ENCODE measurements around the gene KLK15.

KLK15 gene

DNA sequence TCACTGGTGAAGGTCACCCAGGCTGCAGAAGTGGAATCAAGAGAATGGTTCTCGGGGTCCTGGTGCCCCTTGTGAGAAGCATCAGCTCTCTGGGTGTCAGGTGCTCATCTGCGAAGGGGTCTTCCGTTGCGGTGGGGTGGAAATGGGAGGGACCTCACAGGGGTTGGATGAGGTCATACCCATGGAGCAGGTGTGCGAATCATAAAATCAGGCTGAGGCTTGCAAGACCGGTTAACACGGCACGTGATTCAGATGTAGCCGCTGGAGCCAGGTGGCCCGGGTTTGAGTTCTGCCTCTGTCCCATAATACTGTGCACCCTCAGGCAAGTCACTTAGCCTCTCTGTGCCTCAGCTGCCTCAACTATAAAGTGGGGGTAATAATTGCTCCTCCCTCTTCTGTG, 3.9 kb upstream of the KLK15 start:
- H3K4me3 ChIP-seq (replicated peaks; ENCODE audit: low read depth, low read length) = no peak overlapping the region
- no peak for DNase-seq (ENCODE audit: extremely low read depth, low read depth)
- TF ChIP-seq, protein P1, sequence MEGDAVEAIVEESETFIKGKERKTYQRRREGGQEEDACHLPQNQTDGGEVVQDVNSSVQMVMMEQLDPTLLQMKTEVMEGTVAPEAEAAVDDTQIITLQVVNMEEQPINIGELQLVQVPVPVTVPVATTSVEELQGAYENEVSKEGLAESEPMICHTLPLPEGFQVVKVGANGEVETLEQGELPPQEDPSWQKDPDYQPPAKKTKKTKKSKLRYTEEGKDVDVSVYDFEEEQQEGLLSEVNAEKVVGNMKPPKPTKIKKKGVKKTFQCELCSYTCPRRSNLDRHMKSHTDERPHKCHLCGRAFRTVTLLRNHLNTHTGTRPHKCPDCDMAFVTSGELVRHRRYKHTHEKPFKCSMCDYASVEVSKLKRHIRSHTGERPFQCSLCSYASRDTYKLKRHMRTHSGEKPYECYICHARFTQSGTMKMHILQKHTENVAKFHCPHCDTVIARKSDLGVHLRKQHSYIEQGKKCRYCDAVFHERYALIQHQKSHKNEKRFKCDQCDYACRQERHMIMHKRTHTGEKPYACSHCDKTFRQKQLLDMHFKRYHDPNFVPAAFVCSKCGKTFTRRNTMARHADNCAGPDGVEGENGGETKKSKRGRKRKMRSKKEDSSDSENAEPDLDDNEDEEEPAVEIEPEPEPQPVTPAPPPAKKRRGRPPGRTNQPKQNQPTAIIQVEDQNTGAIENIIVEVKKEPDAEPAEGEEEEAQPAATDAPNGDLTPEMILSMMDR (IDR thresholded peaks at IDR 0.05; ENCODE audit: low read depth, low read length, missing control alignments) = no peak

- no peak overlapping the region for H3K4me3 ChIP-seq (replicated peaks; ENCODE audit: low read depth, low read length)
- DNase-seq (ENCODE audit: extremely low read depth, low read depth) = no peak
- TF ChIP-seq, protein P1 (IDR thresholded peaks at IDR 0.05; ENCODE audit: low read depth, low read length, missing control alignments) = no peak
Observed at GRCh38 chr19:50836543-50837195, 3.3 kb upstream of the KLK15 start.

DNA sequence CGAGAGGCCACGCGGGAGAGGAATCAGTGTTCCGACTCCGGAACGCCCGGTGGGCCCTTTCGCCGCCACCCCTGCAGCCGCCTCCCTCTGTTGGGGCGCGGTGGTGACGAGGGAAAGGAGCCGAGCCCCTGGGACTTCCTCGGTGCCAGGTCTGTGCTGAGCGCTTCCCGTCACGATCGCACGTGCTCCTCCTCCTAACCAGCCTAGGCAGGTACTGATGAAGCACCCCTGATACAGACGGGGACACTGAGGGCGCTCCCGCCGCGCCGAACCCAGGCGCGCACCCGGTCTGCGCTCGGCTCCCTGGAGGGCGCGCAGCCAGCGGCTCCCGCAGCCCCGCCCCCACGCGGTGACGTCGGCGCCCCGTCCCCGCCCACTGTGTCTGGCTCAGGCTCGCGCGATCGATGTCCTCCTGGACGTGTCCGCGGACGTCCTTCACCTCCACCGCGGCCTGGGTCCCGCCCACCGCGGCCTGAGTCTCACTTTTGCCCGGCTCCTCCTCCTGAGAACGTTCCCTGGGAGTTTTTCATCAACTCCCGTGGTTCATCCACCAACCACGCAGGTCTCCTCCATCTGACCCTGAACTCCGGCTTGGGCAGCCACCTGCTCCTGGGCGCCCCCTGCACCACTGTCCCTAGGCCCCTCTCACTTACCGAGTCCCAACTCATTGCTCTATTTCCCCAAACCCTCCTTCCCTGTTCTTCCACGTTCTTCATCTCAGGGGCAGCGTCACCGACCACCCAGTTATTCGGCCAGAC, 2.6 kb upstream of the KLK15 start:
- no peak for DNase-seq (ENCODE audit: extremely low read depth, low read depth)
- peak overlapping the region; percentile 46 for H3K4me3 ChIP-seq (replicated peaks; ENCODE audit: low read depth, low read length)
- TF ChIP-seq, protein P1 (IDR thresholded peaks at IDR 0.05; ENCODE audit: low read depth, low read length, missing control alignments) = no peak

DNA sequence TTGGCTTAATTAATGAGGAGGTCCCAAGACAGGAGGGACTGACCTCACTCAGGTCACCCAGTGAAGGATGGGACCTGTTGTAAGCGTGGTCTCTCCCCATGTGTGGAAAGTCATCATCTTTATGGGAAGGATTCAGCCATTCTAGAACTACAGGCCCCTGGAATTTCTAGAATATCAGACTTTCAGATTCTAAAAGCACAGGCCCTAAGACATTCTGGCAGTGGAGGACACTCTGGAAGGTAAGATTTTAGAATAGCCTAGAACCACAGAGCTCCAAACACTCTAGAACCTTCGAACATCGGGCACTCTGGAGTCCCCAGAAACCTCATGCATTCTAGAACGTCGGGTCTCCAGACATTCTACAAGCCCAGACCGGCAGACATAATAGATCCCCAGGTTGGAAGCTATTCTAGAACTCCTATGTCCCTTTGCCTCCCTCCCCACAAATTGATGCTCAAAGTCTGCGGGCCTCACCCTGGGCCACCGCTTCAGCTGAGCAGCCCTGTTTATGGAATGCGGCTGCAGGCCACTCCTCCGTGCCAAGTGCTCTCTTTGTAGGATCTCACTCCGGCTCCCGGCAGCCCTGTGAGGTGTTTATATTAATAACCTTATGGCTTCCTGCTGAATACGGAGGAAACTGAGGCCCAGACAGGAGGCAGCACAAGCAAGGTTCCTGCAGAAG, 1.9 kb upstream of the KLK15 start:
- TF ChIP-seq, protein P1 (IDR thresholded peaks at IDR 0.05; ENCODE audit: low read depth, low read length, missing control alignments) = no peak
- peak overlapping the region; percentile 46 for H3K4me3 ChIP-seq (replicated peaks; ENCODE audit: low read depth, low read length)
- no peak for DNase-seq (ENCODE audit: extremely low read depth, low read depth)

GRCh38 chr19:50833802-50834167, 411 bp upstream of the KLK15 start:
- DNase-seq (ENCODE audit: extremely low read depth, low read depth) = no peak
- TF ChIP-seq, protein P1 (IDR thresholded peaks at IDR 0.05; ENCODE audit: low read depth, low read length, missing control alignments) = no peak

DNA sequence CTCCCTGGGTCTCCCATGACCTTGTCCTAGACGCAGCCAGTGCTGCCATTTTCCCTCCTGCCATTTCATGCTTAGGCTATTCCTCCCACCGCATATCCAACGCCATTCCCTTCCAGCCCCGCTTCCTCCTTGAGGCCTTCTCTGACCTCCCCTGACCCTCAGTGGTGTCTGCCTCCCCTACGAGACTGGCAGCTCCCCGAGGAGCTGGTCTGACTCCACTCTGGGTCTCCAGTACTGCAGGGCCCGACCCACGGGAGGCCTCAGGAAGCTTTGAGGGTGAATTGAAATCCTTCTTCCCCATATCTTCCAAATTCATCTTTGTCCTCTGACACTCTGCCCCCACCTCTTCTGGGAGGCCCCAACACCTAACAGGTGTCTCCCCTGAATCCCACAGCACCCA, 708 bp downstream of the KLK15 start:
- no peak for DNase-seq (ENCODE audit: extremely low read depth, low read depth)
- TF ChIP-seq, protein P1 (IDR thresholded peaks at IDR 0.05; ENCODE audit: low read depth, low read length, missing control alignments) = no peak
- no peak overlapping the region for H3K4me3 ChIP-seq (replicated peaks; ENCODE audit: low read depth, low read length)

More at GRCh38 chr19:50833802-50834167, 411 bp upstream of the KLK15 start:
- no peak overlapping the region for H3K4me3 ChIP-seq (replicated peaks; ENCODE audit: low read depth, low read length)
